SK-N-SH (cell line): ENCODE data around the gene FRRS1. TPM values are rescaled to one million over a fixed set of nuclear protein-coding genes. Genes with fewer than 3 reads are reported as not detected.

ENCODE experiments used
- CTCF ChIA-PET: fragments of 300-600, 350-600 bp; formaldehyde crosslinking; extraction: SDS; loops from one replicate; lab custom pipeline; 2021; lab: Yijun Ruan, JAX
- POLR2A ChIA-PET: fragments of 350-600 bp; sonication (Branson Sonifier 250); formaldehyde crosslinking; extraction: SDS; loops from one replicate; lab custom pipeline; 2020; ENCODE audit warnings: antibody characterized with exemption, inconsistent platforms; lab: Yijun Ruan, JAX
- DNase-seq: peaks from one replicate; pipeline ENCODE4 v3.0.0; 2012
- H2AFZ ChIP-seq: fragments of 200-600 bp; sonication (generic); 2 replicates; pipeline ENCODE4 v1.8.1; 2016; ENCODE audit warnings: antibody characterized with exemption, mild to moderate bottlenecking, low read depth
- H3F3A ChIP-seq: fragments of 200-600 bp; sonication (generic); replicated peaks from 2 replicates; pipeline ENCODE3; 2016; ENCODE audit warnings: antibody characterized with exemption, mild to moderate bottlenecking; ENCODE audit not compliant: insufficient read depth
- H3K27ac ChIP-seq, 2 experiments: fragments of 200-500 bp in 1 of 2; fragments of 200-600 bp in 1 of 2; sonication (Bioruptor generic) in 1 of 2; sonication (generic), shearing (Covaris generic) in 1 of 2; 2 replicates each; pipeline versions ENCODE4 v1.5.1 to v1.6.1; 2014 to 2016; ENCODE audit warnings: low read depth in 2 of 2, inconsistent platforms in 1 of 2, low read length in 1 of 2, mild to moderate bottlenecking in 1 of 2, mixed read lengths in 1 of 2
- H3K27me3 ChIP-seq: fragments of 200-600 bp; sonication (generic), shearing (Covaris generic); 2 replicates; pipeline ENCODE4 v1.6.1; 2016; ENCODE audit warnings: mixed run types; ENCODE audit not compliant: insufficient read depth
- H3K36me3 ChIP-seq, 2 experiments: fragments of 200-500 bp in 1 of 2; fragments of 200-600 bp in 1 of 2; sonication (Bioruptor generic) in 1 of 2; sonication (generic) in 1 of 2; replicated peaks in 1 of 2; 2 replicates each; pipeline versions ENCODE3 to v1.5.1; 2014 to 2016; ENCODE audit warnings: low read length in 1 of 2, mild to moderate bottlenecking in 1 of 2; ENCODE audit not compliant: insufficient read depth in 2 of 2, control insufficient read depth in 1 of 2
- H3K4me1 ChIP-seq, 2 experiments: fragments of 200-500 bp in 1 of 2; fragments of 200-600 bp in 1 of 2; sonication (Bioruptor generic) in 1 of 2; sonication (generic), shearing (Covaris generic) in 1 of 2; 2 replicates each; pipeline versions ENCODE4 v1.5.1 to v1.6.1; 2014 to 2016; ENCODE audit warnings: low read depth in 1 of 2, low read length in 1 of 2, mixed run types in 1 of 2; ENCODE audit not compliant: insufficient read depth in 2 of 2, control insufficient read depth in 1 of 2
- H3K4me2 ChIP-seq: fragments of 200-600 bp; sonication (generic), shearing (Covaris generic); 2 replicates; pipeline ENCODE4 v1.6.1; 2017; ENCODE audit warnings: mixed run types
- H3K4me3 ChIP-seq, 2 experiments: fragments of 200-500 bp in 1 of 2; fragments of 200-600 bp in 1 of 2; sonication (Bioruptor generic) in 1 of 2; sonication (generic), shearing (Covaris generic) in 1 of 2; 2 replicates each; pipeline versions ENCODE4 v1.5.1 to v1.8.1; 2014 to 2016; ENCODE audit warnings: low read depth in 2 of 2, inconsistent platforms in 1 of 2, low read length in 1 of 2, mild to moderate bottlenecking in 1 of 2, mixed read lengths in 1 of 2, moderate library complexity in 1 of 2
- H3K79me2 ChIP-seq: fragments of 200-600 bp; sonication (generic); 2 replicates; pipeline ENCODE4 v1.8.1; 2017; ENCODE audit warnings: mild to moderate bottlenecking; ENCODE audit not compliant: insufficient read depth
- H3K9ac ChIP-seq: fragments of 200-600 bp; sonication (generic); 2 replicates; pipeline ENCODE4 v1.6.1; 2017; ENCODE audit warnings: mixed run types
- H3K9me2 ChIP-seq: fragments of 200-600 bp; sonication (generic); 2 replicates; pipeline ENCODE4 v1.6.1; 2017; ENCODE audit warnings: mixed run types
- H3K9me3 ChIP-seq: fragments of 200-600 bp; sonication (generic); 2 replicates; pipeline ENCODE4 v1.6.1; 2017; ENCODE audit warnings: mixed run types, mild to moderate bottlenecking, moderate library complexity
- H4K20me1 ChIP-seq: fragments of 200-600 bp; sonication (generic); 2 replicates; pipeline ENCODE4 v1.6.1; 2017; ENCODE audit warnings: mild to moderate bottlenecking, mixed run types; ENCODE audit not compliant: insufficient read depth
- ELF1 ChIP-seq: IDR thresholded peaks from 2 replicates; pipeline ENCODE4 v1.4.0; 2012
- EP300 ChIP-seq, 2 experiments: IDR thresholded peaks; 2 replicates each; pipeline versions ENCODE4 v1.4.0 to v1.6.1; 2012; ENCODE audit warnings: borderline replicate concordance in 1 of 2, low read depth in 1 of 2, low read length in 1 of 2
- FOSL2 ChIP-seq: IDR thresholded peaks from 2 replicates; pipeline ENCODE4 v1.4.0; 2012; ENCODE audit warnings: low read depth, mild to moderate bottlenecking, moderate library complexity, borderline replicate concordance
- FOXJ3 ChIP-seq: sonication (generic); formaldehyde crosslinking; IDR thresholded peaks from 2 replicates; pipeline ENCODE4 v1.5.1; 2020; ENCODE audit warnings: mild to moderate bottlenecking, missing genetic modification reagents
- GABPA ChIP-seq: IDR thresholded peaks from 2 replicates; pipeline ENCODE4 v1.4.0; 2012; ENCODE audit warnings: low read depth, mild to moderate bottlenecking
- GATA2 ChIP-seq: sonication (generic); formaldehyde crosslinking; IDR thresholded peaks from 2 replicates; pipeline ENCODE4 v1.5.0; 2020; ENCODE audit warnings: mild to moderate bottlenecking, missing genetic modification reagents
- JUND ChIP-seq: IDR thresholded peaks from 2 replicates; pipeline ENCODE4 v1.4.0; 2012
- NFIC ChIP-seq: IDR thresholded peaks from 2 replicates; pipeline ENCODE4 v1.4.0; 2012; ENCODE audit warnings: borderline replicate concordance
- PBX3 ChIP-seq: IDR thresholded peaks from 2 replicates; pipeline ENCODE4; 2012
- REST ChIP-seq: IDR thresholded peaks from 2 replicates; pipeline ENCODE4 v1.6.1; 2012; ENCODE audit warnings: mild to moderate bottlenecking, low read depth, low read length, moderate library complexity
- SMC3 ChIP-seq: IDR thresholded peaks from 2 replicates; pipeline ENCODE4 v1.6.1; 2012; ENCODE audit warnings: low read depth, low read length, improper control_type of control experiment
- TAF1 ChIP-seq: IDR thresholded peaks from 2 replicates; pipeline ENCODE4 v1.6.1; 2012; ENCODE audit warnings: low read depth, mild to moderate bottlenecking, low read length, moderate library complexity, borderline replicate concordance
- TCF12 ChIP-seq: IDR thresholded peaks from 2 replicates; pipeline ENCODE4 v1.4.0; 2012
- TEAD4 ChIP-seq: IDR thresholded peaks from 2 replicates; pipeline ENCODE4 v1.4.0; 2012; ENCODE audit warnings: mild to moderate bottlenecking, borderline replicate concordance; ENCODE audit not compliant: insufficient read depth
- USF2 ChIP-seq: fragments of 150-350 bp; IDR thresholded peaks from 2 replicates; pipeline ENCODE4 v1.6.1; 2017; ENCODE audit warnings: antibody characterized with exemption, low read length, low read depth, borderline replicate concordance
- YY1 ChIP-seq: IDR thresholded peaks from 2 replicates; pipeline ENCODE4 v1.4.0; 2012; ENCODE audit warnings: low read depth, mild to moderate bottlenecking
- WGBS: methylation state at CpG from one replicate; pipeline ENCODE4 v1.1.6; 2017; ENCODE audit warnings: low lambda C conversion rate; 5-methylcytosine and 5-hydroxymethylcytosine counted together
- polyA plus RNA-seq, 3 experiments: library from polyadenylated mRNA; depleted of rRNA; stranded (reverse); fragments of >200 nt; gene quantifications; 2 replicates each; pipeline ENCODE4 v1.2.3, GENCODE V29; 2012
- TF ChIP-seq, protein P1 (sequence below): IDR thresholded peaks from 2 replicates; pipeline ENCODE4 v1.4.0; 2012; ENCODE audit warnings: low read depth, borderline replicate concordance
- TF ChIP-seq, protein P2 (sequence below): IDR thresholded peaks from 2 replicates; pipeline ENCODE4 v1.4.0; 2012; ENCODE audit warnings: low read depth

The FRRS1 gene
- polyA plus RNA-seq, 1 of the 3 experiments (the other 2 are of a cell fraction) = 1.9 TPM

DNA sequence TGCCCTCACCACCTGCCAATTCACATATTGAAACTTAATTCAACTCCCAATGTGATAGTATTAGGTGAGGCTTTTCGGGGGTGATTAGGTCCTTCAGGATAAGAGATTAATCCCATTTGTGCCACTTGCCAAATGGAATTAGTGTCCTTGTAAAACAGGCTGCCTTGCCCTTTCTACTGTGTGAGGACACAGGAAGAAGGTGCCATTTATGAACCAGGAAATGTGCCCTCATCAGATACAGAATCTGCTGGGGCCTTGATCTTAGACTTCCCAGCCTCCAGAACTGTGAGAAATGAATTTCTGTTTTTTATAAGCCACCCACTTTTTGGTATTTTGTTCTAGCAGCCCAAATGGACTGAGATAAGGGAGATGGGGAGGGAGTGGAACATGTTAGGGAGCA, 44.6 kb upstream of the FRRS1 start:
- TF ChIP-seq EP300 (IDR thresholded peaks at IDR 0.05; ENCODE audit: borderline replicate concordance in 1 of 2, low read depth in 1 of 2, low read length in 1 of 2) (no peak), USF2 (no peak), TEAD4 (no peak), FOXJ3 (CRISPR knock-in tag) (no peak), REST (no peak), YY1 (no peak), NFIC (no peak), JUND (no peak), PBX3 (no peak), SMC3 (no peak), TAF1 (no peak), GABPA (no peak), FOSL2 (no peak), GATA2 (CRISPR knock-in tag) (no peak), TCF12 (no peak), ELF1 (no peak)
- TF ChIP-seq, protein P1, sequence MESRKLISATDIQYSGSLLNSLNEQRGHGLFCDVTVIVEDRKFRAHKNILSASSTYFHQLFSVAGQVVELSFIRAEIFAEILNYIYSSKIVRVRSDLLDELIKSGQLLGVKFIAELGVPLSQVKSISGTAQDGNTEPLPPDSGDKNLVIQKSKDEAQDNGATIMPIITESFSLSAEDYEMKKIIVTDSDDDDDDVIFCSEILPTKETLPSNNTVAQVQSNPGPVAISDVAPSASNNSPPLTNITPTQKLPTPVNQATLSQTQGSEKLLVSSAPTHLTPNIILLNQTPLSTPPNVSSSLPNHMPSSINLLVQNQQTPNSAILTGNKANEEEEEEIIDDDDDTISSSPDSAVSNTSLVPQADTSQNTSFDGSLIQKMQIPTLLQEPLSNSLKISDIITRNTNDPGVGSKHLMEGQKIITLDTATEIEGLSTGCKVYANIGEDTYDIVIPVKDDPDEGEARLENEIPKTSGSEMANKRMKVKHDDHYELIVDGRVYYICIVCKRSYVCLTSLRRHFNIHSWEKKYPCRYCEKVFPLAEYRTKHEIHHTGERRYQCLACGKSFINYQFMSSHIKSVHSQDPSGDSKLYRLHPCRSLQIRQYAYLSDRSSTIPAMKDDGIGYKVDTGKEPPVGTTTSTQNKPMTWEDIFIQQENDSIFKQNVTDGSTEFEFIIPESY = no peak
- TF ChIP-seq, protein P2, sequence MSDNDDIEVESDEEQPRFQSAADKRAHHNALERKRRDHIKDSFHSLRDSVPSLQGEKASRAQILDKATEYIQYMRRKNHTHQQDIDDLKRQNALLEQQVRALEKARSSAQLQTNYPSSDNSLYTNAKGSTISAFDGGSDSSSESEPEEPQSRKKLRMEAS = no peak
- POLR2A ChIA-PET = no interaction called here
- no peaks in the 10 kb centered on the region for H3K79me2 ChIP-seq
- no peaks in the 10 kb centered on the region for H4K20me1 ChIP-seq
- H3K9ac ChIP-seq = no peak overlapping the region
- H3K4me3 ChIP-seq = no peak overlapping the region
- H2AFZ ChIP-seq = no peak overlapping the region
- H3K27ac ChIP-seq = no peak overlapping the region
- no peaks in the 10 kb centered on the region; the same call in 1 of the 2 replicates for H3K27me3 ChIP-seq
- H3K9me2 ChIP-seq = no peaks in the 10 kb centered on the region
- no peaks in the 10 kb centered on the region for H3K36me3 ChIP-seq
- H3K4me2 ChIP-seq = no peak overlapping the region
- WGBS = 75% methylated on average over 1 of the region's 1 CpG
- CTCF ChIA-PET = interaction anchor here (0.9 to 1.3 kb wide), 3 partner anchors 648 to 1057 kb away, joined by 3 to 5 read pairs (median 3); no protein-coding TSS in a partner anchor
- no peaks in the 10 kb centered on the region for H3F3A ChIP-seq
- H3K9me3 ChIP-seq = no peaks in the 10 kb centered on the region
- H3K4me1 ChIP-seq = peaks cover 0 to 4% of the 10 kb centered on the region in 2 experiments; a peak in 2 of 4 replicates
- no peak for DNase-seq
